Loucy (cell line): Measurements from ENCODE around the gene VILL.

Experiments
- H2AFZ ChIP-seq: fragments of 200-600 bp; sonication (generic); 2 replicates; pipeline ENCODE4 v1.6.0; 2016; ENCODE audit warnings: antibody characterized with exemption, mild to moderate bottlenecking, low read length, moderate library complexity
- H3F3A ChIP-seq: fragments of 200-600 bp; 2 replicates; pipeline ENCODE4 v1.6.0; 2016; ENCODE audit warnings: antibody characterized with exemption, low read depth, mild to moderate bottlenecking
- H3K27me3 ChIP-seq: fragments of 200-600 bp; sonication (generic); 2 replicates; pipeline ENCODE4 v1.6.1; 2014; ENCODE audit warnings: low read length, mild to moderate bottlenecking; ENCODE audit not compliant: insufficient read depth, poor library complexity, severe bottlenecking
- H3K36me3 ChIP-seq: fragments of 200-600 bp; sonication (generic); 2 replicates; pipeline ENCODE4 v1.6.1; 2016; ENCODE audit warnings: low read length; ENCODE audit not compliant: insufficient read depth
- H3K4me1 ChIP-seq: fragments of 200-600 bp; sonication (generic); 2 replicates; pipeline ENCODE4 v1.5.1; 2014; ENCODE audit warnings: low read length, mild to moderate bottlenecking; ENCODE audit not compliant: insufficient read depth, poor library complexity, severe bottlenecking
- H3K4me2 ChIP-seq: fragments of 200-600 bp; sonication (generic); 2 replicates; pipeline ENCODE4 v1.6.0; 2014; ENCODE audit warnings: antibody characterized with exemption, low read length, low read depth, mild to moderate bottlenecking; ENCODE audit not compliant: poor library complexity, severe bottlenecking
- H3K4me3 ChIP-seq: fragments of 200-600 bp; sonication (generic); 2 replicates; pipeline ENCODE4 v1.5.1; 2014; ENCODE audit warnings: low read length, mild to moderate bottlenecking, mixed read lengths; ENCODE audit not compliant: poor library complexity, severe bottlenecking
- H3K79me2 ChIP-seq: fragments of 200-600 bp; sonication (generic); 2 replicates; pipeline ENCODE4 v1.6.1; 2014; ENCODE audit warnings: low read length; ENCODE audit not compliant: insufficient read depth
- H3K9ac ChIP-seq: fragments of 200-600 bp; sonication (generic); 2 replicates; pipeline ENCODE4 v1.6.0; 2014; ENCODE audit warnings: mild to moderate bottlenecking, low read depth, low read length, moderate library complexity; ENCODE audit not compliant: poor library complexity, severe bottlenecking
- H3K9me2 ChIP-seq: fragments of 200-600 bp; sonication (generic); replicated peaks from 2 replicates; pipeline ENCODE4 v1.6.1; 2016; ENCODE audit warnings: low read depth, low read length, mixed read lengths
- H3K9me3 ChIP-seq: fragments of 200-600 bp; sonication (generic); 2 replicates; pipeline ENCODE4 v1.6.1; 2014; ENCODE audit warnings: mild to moderate bottlenecking, antibody characterized with exemption, low read length, low read depth; ENCODE audit not compliant: insufficient read depth
- H4K20me1 ChIP-seq: fragments of 200-600 bp; sonication (generic); 2 replicates; pipeline ENCODE4 v1.6.0; 2014; ENCODE audit warnings: antibody characterized with exemption, low read length, mild to moderate bottlenecking; ENCODE audit not compliant: insufficient read depth, poor library complexity, severe bottlenecking
- CTCF ChIP-seq: fragments of 200-600 bp; sonication (generic); conservative IDR thresholded peaks from 2 replicates; pipeline ENCODE4 v1.5.1; 2014; ENCODE audit warnings: mild to moderate bottlenecking, antibody characterized with exemption, low read length
- EZH2phosphoT487 ChIP-seq: fragments of 200-600 bp; IDR thresholded peaks from 2 replicates; pipeline ENCODE4 v1.6.1; 2018; ENCODE audit warnings: antibody characterized with exemption, mild to moderate bottlenecking, moderate library complexity, borderline replicate concordance

The VILL gene

GRCh38 chr3:37997791-37998370 is 7.3 kb downstream of the VILL start:
- H3F3A ChIP-seq: no peaks in the 10 kb centered on the region
- no peaks in the 10 kb centered on the region for H3K9me2 ChIP-seq
- H3K4me3 ChIP-seq: no peak overlapping the region
- H3K9ac ChIP-seq: no peak overlapping the region
- no peaks in the 10 kb centered on the region for H3K27me3 ChIP-seq
- H3K79me2 ChIP-seq: peaks cover 17% of the 10 kb centered on the region
- H2AFZ ChIP-seq: no peak overlapping the region
- no peaks in the 10 kb centered on the region for H3K9me3 ChIP-seq
- H3K4me2 ChIP-seq: no peak overlapping the region
- H3K4me1 ChIP-seq: peaks cover 21% of the 10 kb centered on the region
- TF ChIP-seq EZH2phosphoT487 (no peak), CTCF (no peak)
- no peaks in the 10 kb centered on the region for H4K20me1 ChIP-seq
- peaks cover 15% of the 10 kb centered on the region; the same call in 1 of the 2 replicates for H3K36me3 ChIP-seq

DNA sequence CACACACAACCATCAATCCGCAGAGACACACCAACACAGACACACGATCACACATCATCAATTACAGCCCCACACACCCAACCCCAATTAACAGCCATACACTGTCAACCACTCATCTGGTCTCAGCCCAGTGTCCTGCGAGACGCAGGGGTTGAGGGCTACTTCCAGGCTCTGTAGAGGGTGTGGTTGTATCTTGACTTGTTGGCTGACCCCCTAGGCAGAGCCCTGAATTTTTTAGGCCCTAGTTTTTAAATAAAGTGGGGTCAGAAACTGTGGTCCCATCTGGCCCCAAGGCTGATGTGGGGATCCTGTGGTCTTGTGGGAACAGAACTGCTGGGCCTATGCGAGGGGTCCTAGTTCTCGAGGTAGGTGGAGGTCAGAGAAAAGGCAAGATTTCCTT is 9.2 kb downstream of the VILL start:
- no peak overlapping the region for H3K4me3 ChIP-seq
- H3K9me2 ChIP-seq: no peaks in the 10 kb centered on the region
- H3K79me2 ChIP-seq: peaks cover 11% of the 10 kb centered on the region
- no peaks in the 10 kb centered on the region for H3K9me3 ChIP-seq
- no peak overlapping the region for H3K9ac ChIP-seq
- H4K20me1 ChIP-seq: no peaks in the 10 kb centered on the region
- H2AFZ ChIP-seq: no peak overlapping the region
- H3K27me3 ChIP-seq: no peaks in the 10 kb centered on the region
- H3K4me2 ChIP-seq: no peak overlapping the region
- H3K36me3 ChIP-seq: peaks cover 15% of the 10 kb centered on the region; the same call in 1 of the 2 replicates
- H3K4me1 ChIP-seq: peaks cover 10% of the 10 kb centered on the region
- H3F3A ChIP-seq: no peaks in the 10 kb centered on the region
- TF ChIP-seq CTCF (no peak), EZH2phosphoT487 (no peak)

DNA sequence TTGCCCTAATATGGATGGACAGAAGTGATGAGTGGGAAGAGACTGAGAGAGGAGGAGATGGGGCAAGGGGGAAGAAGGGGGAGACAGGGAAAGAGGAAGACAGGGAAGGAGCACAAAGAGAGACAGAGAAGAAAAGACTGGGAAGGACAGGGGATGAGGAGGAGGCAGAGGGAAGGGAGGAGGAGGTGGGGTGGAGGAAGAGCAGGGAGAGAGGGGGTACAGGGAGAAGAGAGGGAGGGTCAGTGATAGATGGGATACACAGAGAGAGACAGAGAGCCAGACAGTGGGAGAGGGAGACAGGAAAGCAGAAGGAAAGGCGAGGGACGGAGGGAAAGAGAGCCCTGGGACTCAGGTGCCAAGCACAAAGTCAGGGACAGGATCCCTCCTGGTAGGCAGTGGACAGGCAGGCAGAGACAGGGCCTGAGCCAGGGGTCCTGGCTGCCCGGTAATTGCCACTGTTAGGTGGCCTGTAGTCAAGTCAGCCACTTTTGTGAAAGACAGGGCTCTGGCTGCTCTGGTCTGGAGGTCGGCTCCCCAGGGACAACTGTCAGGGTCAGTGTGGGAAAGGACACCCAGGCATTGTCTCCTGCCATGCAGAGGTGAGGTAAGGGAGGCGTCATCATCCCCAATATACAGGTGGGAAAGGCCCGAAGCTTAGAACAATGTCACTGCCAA is 9.8 kb downstream of the VILL start:
- TF ChIP-seq CTCF: no peak
- TF ChIP-seq EZH2phosphoT487: no peak
- Histone ChIP-seq H2AFZ (no peak overlapping the region), H3K9ac (no peak overlapping the region)

More for the DNA sequence above, 9.8 kb downstream of the VILL start:
- H3K9me3 ChIP-seq: no peaks in the 10 kb centered on the region
- no peak overlapping the region for H3K4me2 ChIP-seq
- no peaks in the 10 kb centered on the region for H4K20me1 ChIP-seq
- H3K36me3 ChIP-seq: peaks cover 15% of the 10 kb centered on the region; the same call in 1 of the 2 replicates
- no peaks in the 10 kb centered on the region for H3K27me3 ChIP-seq
- H3K9me2 ChIP-seq: no peaks in the 10 kb centered on the region
- H3K4me3 ChIP-seq: no peak overlapping the region
- no peaks in the 10 kb centered on the region for H3F3A ChIP-seq
- peaks cover 5% of the 10 kb centered on the region for H3K79me2 ChIP-seq
- H3K4me1 ChIP-seq: peaks cover 5% of the 10 kb centered on the region
